Activated naive CD8-positive, alpha-beta T cell treated with anti-CD3 and anti-CD28 coated beads, Interleukin-2, amount 50 U/mL, for 24 hours (primary cell): ENCODE measurements around the gene SNX2.
"Not testable (repeated sequence)": the region's sequence is repeated elsewhere in the genome, so short reads cannot be mapped to it uniquely, and the experiment has no call there.

ENCODE experiments used
- ATAC-seq: fragments of 150-1000 bp; cut with Tn5 transposase; one replicate; pipeline ENCODE4 v1.10.0; 2021
- DNase-seq: peaks from one replicate; pipeline ENCODE4 v3.0.0; 2021
- H3K27ac Mint-ChIP-seq: one replicate; pipeline ENCODE4 v1.8.0; 2021; ENCODE audit warnings: mild to moderate bottlenecking, mixed read lengths
- H3K27me3 Mint-ChIP-seq: one replicate; pipeline ENCODE4 v1.8.0; 2021; ENCODE audit warnings: mixed read lengths
- H3K36me3 Mint-ChIP-seq: one replicate; pipeline ENCODE4 v1.8.0; 2021; ENCODE audit warnings: low read depth, mixed read lengths
- H3K4me1 Mint-ChIP-seq: one replicate; pipeline ENCODE4 v1.8.0; 2021; ENCODE audit warnings: mixed read lengths
- H3K4me3 Mint-ChIP-seq: one replicate; pipeline ENCODE4 v1.8.0; 2021; ENCODE audit warnings: mild to moderate bottlenecking, moderate library complexity, mixed read lengths
- H3K9me3 Mint-ChIP-seq: one replicate; pipeline ENCODE4 v1.8.0; 2021; ENCODE audit warnings: mixed read lengths

Gene SNX2

GRCh38 chr5:122757285-122757684 is 17.6 kb upstream of the SNX2 start:
- H3K4me3 Mint-ChIP-seq = no peak overlapping the region
- no peaks in the 10 kb centered on the region for H3K9me3 Mint-ChIP-seq
- H3K4me1 Mint-ChIP-seq = peaks cover 19% of the 10 kb centered on the region
- no peaks in the 10 kb centered on the region for H3K36me3 Mint-ChIP-seq
- ATAC-seq = no peak
- no peak for DNase-seq
- no peak overlapping the region for H3K27ac Mint-ChIP-seq
- H3K27me3 Mint-ChIP-seq = no peaks in the 10 kb centered on the region

- ATAC-seq (no peak), DNase-seq (no peak)
- Mint-ChIP-seq H3K36me3 (no peaks in the 10 kb centered on the region), H3K4me3 (no peak overlapping the region), H3K27ac (no peak overlapping the region), H3K9me3 (no peaks in the 10 kb centered on the region), H3K4me1 (peaks cover 19% of the 10 kb centered on the region), H3K27me3 (no peaks in the 10 kb centered on the region)
Measured at GRCh38 chr5:122759241-122760070, 15.4 kb upstream of the SNX2 start.

- ATAC-seq = no peak
Measured at GRCh38 chr5:122760236-122760635, 14.6 kb upstream of the SNX2 start.

GRCh38 chr5:122761115-122761514 is 13.8 kb upstream of the SNX2 start:
- Mint-ChIP-seq H3K36me3 (no peaks in the 10 kb centered on the region), H3K4me1 (peaks cover 12% of the 10 kb centered on the region), H3K27ac (no peak overlapping the region), H3K27me3 (no peaks in the 10 kb centered on the region), H3K9me3 (no peaks in the 10 kb centered on the region), H3K4me3 (no peak overlapping the region)
- ATAC-seq (no peak), DNase-seq (no peak)

More at GRCh38 chr5:122760236-122760635, 14.6 kb upstream of the SNX2 start:
- H3K9me3 Mint-ChIP-seq = no peaks in the 10 kb centered on the region
- H3K36me3 Mint-ChIP-seq = no peaks in the 10 kb centered on the region
- no peak for DNase-seq
- no peaks in the 10 kb centered on the region for H3K27me3 Mint-ChIP-seq
- H3K27ac Mint-ChIP-seq = no peak overlapping the region
- H3K4me1 Mint-ChIP-seq = peaks cover 19% of the 10 kb centered on the region
- no peak overlapping the region for H3K4me3 Mint-ChIP-seq

GRCh38 chr5:122761896-122762295 is 13.0 kb upstream of the SNX2 start:
- H3K36me3 Mint-ChIP-seq, H3K4me1 Mint-ChIP-seq, DNase-seq, H3K27me3 Mint-ChIP-seq, H3K9me3 Mint-ChIP-seq, H3K4me3 Mint-ChIP-seq, ATAC-seq, H3K27ac Mint-ChIP-seq: not testable (repeated sequence)

- Mint-ChIP-seq H3K27me3 (no peaks in the 10 kb centered on the region), H3K4me3 (no peak overlapping the region), H3K36me3 (no peaks in the 10 kb centered on the region), H3K9me3 (no peaks in the 10 kb centered on the region), H3K27ac (no peak overlapping the region), H3K4me1 (peaks cover 2% of the 10 kb centered on the region)
- ATAC-seq (no peak), DNase-seq (no peak)
Measured at GRCh38 chr5:122766130-122766529, 8.8 kb upstream of the SNX2 start.

GRCh38 chr5:122770477-122770876 is 4.4 kb upstream of the SNX2 start:
- no peaks in the 10 kb centered on the region for H3K27me3 Mint-ChIP-seq
- H3K4me3 Mint-ChIP-seq = no peak overlapping the region
- no peak overlapping the region for H3K27ac Mint-ChIP-seq

GRCh38 chr5:122772446-122772845 is 2.4 kb upstream of the SNX2 start:
- Mint-ChIP-seq H3K4me1 (peaks cover 20% of the 10 kb centered on the region), H3K4me3 (no peak overlapping the region), H3K27me3 (no peaks in the 10 kb centered on the region), H3K36me3 (peaks cover 2% of the 10 kb centered on the region), H3K9me3 (no peaks in the 10 kb centered on the region), H3K27ac (no peak overlapping the region)
- DNase-seq = no peak
- ATAC-seq = no peak

More at GRCh38 chr5:122770477-122770876, 4.4 kb upstream of the SNX2 start:
- H3K36me3 Mint-ChIP-seq = no peaks in the 10 kb centered on the region
- DNase-seq (no peak), ATAC-seq (no peak)
- peaks cover 10% of the 10 kb centered on the region for H3K4me1 Mint-ChIP-seq
- no peaks in the 10 kb centered on the region for H3K9me3 Mint-ChIP-seq

- H3K4me1 Mint-ChIP-seq = peaks cover 29% of the 10 kb centered on the region
- peaks cover 2% of the 10 kb centered on the region for H3K36me3 Mint-ChIP-seq
- ATAC-seq (no peak), DNase-seq (no peak)
- H3K27ac Mint-ChIP-seq = no peak overlapping the region
- H3K4me3 Mint-ChIP-seq = no peak overlapping the region
- no peaks in the 10 kb centered on the region for H3K9me3 Mint-ChIP-seq
- H3K27me3 Mint-ChIP-seq = no peaks in the 10 kb centered on the region
Measured at GRCh38 chr5:122773619-122774018, 1.3 kb upstream of the SNX2 start.

- DNase-seq = no peak
- peak overlapping the region; percentile 93 for H3K4me3 Mint-ChIP-seq
- H3K36me3 Mint-ChIP-seq = peaks cover 4% of the 10 kb centered on the region
- peak; percentile 37 for ATAC-seq
- H3K4me1 Mint-ChIP-seq = peaks cover 36% of the 10 kb centered on the region
- peak overlapping the region; percentile 58 for H3K27ac Mint-ChIP-seq
- H3K9me3 Mint-ChIP-seq = no peaks in the 10 kb centered on the region
- no peaks in the 10 kb centered on the region for H3K27me3 Mint-ChIP-seq
Measured at GRCh38 chr5:122774519-122774860, 390 bp upstream of the SNX2 start.

GRCh38 chr5:122775550-122776542 is 966 bp downstream of the SNX2 start:
- Mint-ChIP-seq H3K9me3 (no peaks in the 10 kb centered on the region), H3K4me3 (peak overlapping the region; percentile 93), H3K4me1 (peaks cover 44% of the 10 kb centered on the region), H3K27ac (peak overlapping the region; percentile 83), H3K36me3 (peaks cover 8% of the 10 kb centered on the region), H3K27me3 (no peaks in the 10 kb centered on the region)
- DNase-seq = peak; percentile 20
- no peak for ATAC-seq

- H3K4me3 Mint-ChIP-seq = peak overlapping the region; percentile 12
Measured at GRCh38 chr5:122778157-122778556, 3.3 kb downstream of the SNX2 start.

GRCh38 chr5:122779451-122779850 is 4.6 kb downstream of the SNX2 start:
- H3K4me3 Mint-ChIP-seq = no peak overlapping the region
- no peak for ATAC-seq
- H3K9me3 Mint-ChIP-seq = peaks cover 4% of the 10 kb centered on the region
- no peak for DNase-seq
- H3K27me3 Mint-ChIP-seq = no peaks in the 10 kb centered on the region
- peaks cover 26% of the 10 kb centered on the region for H3K36me3 Mint-ChIP-seq
- H3K4me1 Mint-ChIP-seq = peaks cover 46% of the 10 kb centered on the region
- peak overlapping the region; percentile 19 for H3K27ac Mint-ChIP-seq

More at GRCh38 chr5:122778157-122778556, 3.3 kb downstream of the SNX2 start:
- Mint-ChIP-seq H3K36me3 (peaks cover 18% of the 10 kb centered on the region), H3K27ac (no peak overlapping the region), H3K4me1 (peaks cover 50% of the 10 kb centered on the region), H3K27me3 (no peaks in the 10 kb centered on the region), H3K9me3 (peaks cover 3% of the 10 kb centered on the region)
- ATAC-seq (no peak), DNase-seq (no peak)

- peaks cover 49% of the 10 kb centered on the region for H3K4me1 Mint-ChIP-seq
- H3K27ac Mint-ChIP-seq = peak overlapping the region; percentile 19
- H3K36me3 Mint-ChIP-seq = peaks cover 30% of the 10 kb centered on the region
- H3K27me3 Mint-ChIP-seq = no peaks in the 10 kb centered on the region
- H3K4me3 Mint-ChIP-seq = no peak overlapping the region
- peaks cover 11% of the 10 kb centered on the region for H3K9me3 Mint-ChIP-seq
- no peak for ATAC-seq
- DNase-seq = no peak
Measured at GRCh38 chr5:122780296-122780695, 5.4 kb downstream of the SNX2 start.

- Mint-ChIP-seq H3K27ac (no peak overlapping the region), H3K4me1 (peaks cover 46% of the 10 kb centered on the region), H3K4me3 (no peak overlapping the region), H3K36me3 (peaks cover 33% of the 10 kb centered on the region), H3K27me3 (no peaks in the 10 kb centered on the region), H3K9me3 (peaks cover 17% of the 10 kb centered on the region)
- DNase-seq = no peak
- no peak for ATAC-seq
Measured at GRCh38 chr5:122781465-122781864, 6.6 kb downstream of the SNX2 start.
